ENCODE measurements around the gene BDNF.

- TF ChIP-seq, protein P1, sequence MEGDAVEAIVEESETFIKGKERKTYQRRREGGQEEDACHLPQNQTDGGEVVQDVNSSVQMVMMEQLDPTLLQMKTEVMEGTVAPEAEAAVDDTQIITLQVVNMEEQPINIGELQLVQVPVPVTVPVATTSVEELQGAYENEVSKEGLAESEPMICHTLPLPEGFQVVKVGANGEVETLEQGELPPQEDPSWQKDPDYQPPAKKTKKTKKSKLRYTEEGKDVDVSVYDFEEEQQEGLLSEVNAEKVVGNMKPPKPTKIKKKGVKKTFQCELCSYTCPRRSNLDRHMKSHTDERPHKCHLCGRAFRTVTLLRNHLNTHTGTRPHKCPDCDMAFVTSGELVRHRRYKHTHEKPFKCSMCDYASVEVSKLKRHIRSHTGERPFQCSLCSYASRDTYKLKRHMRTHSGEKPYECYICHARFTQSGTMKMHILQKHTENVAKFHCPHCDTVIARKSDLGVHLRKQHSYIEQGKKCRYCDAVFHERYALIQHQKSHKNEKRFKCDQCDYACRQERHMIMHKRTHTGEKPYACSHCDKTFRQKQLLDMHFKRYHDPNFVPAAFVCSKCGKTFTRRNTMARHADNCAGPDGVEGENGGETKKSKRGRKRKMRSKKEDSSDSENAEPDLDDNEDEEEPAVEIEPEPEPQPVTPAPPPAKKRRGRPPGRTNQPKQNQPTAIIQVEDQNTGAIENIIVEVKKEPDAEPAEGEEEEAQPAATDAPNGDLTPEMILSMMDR (conservative IDR thresholded peaks at IDR 0.05; ENCODE audit: low read length): no peak
- TF ChIP-seq EZH2phosphoT487 (IDR thresholded peaks at IDR 0.05; ENCODE audit: borderline replicate concordance): no peak
Measured at GRCh38 chr11:27692781-27693180, 7.5 kb downstream of the BDNF start.
